A673 (cell line): Measurements from ENCODE around the gene CAPG.

Experiments used
- CTCF ChIP-seq: fragments of 300-800, 200-600 bp; sonication (generic); conservative IDR thresholded peaks from 2 replicates; pipeline ENCODE4 v1.5.1; 2017; ENCODE audit warnings: low read depth, mild to moderate bottlenecking, antibody characterized with exemption, low read length, moderate library complexity, mixed read lengths
- EZH2 ChIP-seq: fragments of 200-600 bp; sonication (generic); IDR thresholded peaks from 2 replicates; pipeline ENCODE4 v1.6.1; 2017; ENCODE audit warnings: borderline replicate concordance, low read depth, mild to moderate bottlenecking, mixed read lengths, antibody characterized with exemption, low read length; ENCODE audit not compliant: poor library complexity, severe bottlenecking

GRCh38 chr2:85431570-85432205, 21.5 kb upstream of the CAPG start:
- TF ChIP-seq CTCF: no peak
- no peak for TF ChIP-seq EZH2
